Endometrial microvascular endothelial cells (primary cell): Measurements from ENCODE around the gene PPEF1. TPM values are rescaled to one million over a fixed set of nuclear protein-coding genes. Genes with fewer than 3 reads are reported as not detected.
"Not testable (repeated sequence)": the region's sequence is repeated elsewhere in the genome, so short reads cannot be mapped to it uniquely, and the experiment has no call there.

Experiments used
- in situ Hi-C: cut with HindIII; loops from 2 replicates; pipeline ENCODE4 v1.10.0; 2017; ENCODE audit warnings: low sequenced_read_pairs, low pct_unique_long_range_greater_than_20kb; ENCODE audit errors: inconsistent ontology term
- total RNA-seq: library from RNA; depleted of rRNA; stranded (reverse); fragments of >200 nt; gene quantifications from one replicate; pipeline ENCODE4 v1.2.3, GENCODE V29; 2015; ENCODE audit errors: inconsistent ontology term

Gene PPEF1
- total RNA-seq, 1 donor from 2014 or later, result not detected

DNA sequence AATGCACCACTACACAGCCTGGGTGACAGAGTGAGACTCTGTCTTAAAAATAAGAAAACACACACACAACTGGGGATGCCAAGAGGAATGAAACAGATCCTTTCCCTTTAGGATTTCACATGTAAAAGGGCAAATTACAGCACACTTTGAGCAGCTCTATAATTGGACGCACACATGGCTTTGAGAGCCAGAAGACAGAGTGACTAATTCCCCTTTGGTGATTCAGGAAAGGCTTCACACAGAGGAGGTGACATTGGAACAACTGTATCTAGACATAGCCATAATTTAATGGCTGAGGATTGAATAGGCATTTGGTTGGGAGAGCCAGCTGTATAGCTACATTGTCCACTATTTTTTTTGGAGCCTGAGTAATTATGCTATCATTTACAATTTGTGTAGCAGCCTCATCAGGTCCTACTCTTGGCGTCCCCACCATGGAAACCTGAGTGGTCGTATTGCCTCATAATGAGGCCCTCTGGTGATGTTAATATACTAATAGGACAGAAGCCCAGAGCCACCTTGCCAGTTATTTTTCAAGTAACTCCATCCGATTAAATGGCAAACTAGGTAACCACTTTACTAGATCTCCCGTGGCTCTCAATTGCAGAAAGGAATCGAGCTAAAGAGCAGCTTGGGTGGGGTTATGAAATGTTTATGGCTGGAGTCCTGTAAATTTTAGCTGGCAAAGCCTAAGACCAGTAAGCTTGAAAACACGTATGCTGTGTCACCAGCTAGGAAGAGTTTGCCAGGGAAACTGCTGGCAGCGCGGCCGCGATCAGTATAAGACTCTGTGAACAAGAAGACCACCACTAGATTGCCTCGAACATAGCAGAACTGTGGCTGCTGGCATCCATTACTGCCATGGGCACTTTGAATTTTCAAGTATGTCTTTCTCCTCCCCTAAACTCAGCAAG lies 8.5 kb upstream of the PPEF1 start:
- in situ Hi-C loops, result no loop called here

- in situ Hi-C loops, result no loop called here
Measured at GRCh38 chrX:18701621-18702361, 5.7 kb upstream of the PPEF1 start.

- in situ Hi-C loops, result no loop called here
Measured at GRCh38 chrX:18702362-18703195, 4.9 kb upstream of the PPEF1 start.

DNA sequence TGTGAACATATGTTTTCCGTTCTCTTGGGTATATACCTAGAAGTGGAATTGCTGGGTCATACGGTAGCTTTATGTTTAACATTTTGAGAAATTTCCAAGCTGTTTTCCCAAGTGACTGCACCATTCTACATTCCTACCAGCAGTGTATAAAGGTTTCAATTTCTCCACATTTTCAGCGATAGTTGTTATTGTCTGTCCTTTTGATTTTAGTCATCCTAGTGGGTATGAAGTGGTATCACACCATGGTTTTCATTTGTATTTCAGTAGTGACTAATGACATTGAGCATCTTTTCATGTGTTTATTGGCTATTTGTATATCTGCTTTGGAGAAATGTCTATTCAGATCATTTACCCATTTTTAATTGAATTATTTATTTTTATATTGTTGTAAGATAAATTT lies 2.4 kb downstream of the PPEF1 start:
- in situ Hi-C loops, result no loop called here

DNA sequence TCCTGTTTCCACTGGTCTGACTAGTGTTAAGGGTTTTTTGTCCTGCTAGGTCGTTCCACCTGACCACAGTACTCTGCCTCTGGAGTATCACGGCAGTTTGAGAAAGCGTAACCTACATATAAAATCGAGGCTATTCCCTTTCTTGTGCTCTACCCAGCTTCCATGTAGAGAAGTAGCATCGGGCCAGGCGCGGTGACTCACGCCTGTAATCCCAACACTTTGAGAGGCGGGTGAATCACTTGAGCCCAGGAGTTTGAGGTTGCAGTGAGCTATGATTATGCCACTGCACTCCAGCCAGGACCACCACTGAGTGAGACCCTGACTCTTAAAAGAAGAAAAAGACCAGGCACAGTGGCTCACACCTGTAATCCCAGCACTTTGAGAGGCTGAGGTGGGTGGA lies 7.5 kb downstream of the PPEF1 start:
- in situ Hi-C loops, result no loop called here

DNA sequence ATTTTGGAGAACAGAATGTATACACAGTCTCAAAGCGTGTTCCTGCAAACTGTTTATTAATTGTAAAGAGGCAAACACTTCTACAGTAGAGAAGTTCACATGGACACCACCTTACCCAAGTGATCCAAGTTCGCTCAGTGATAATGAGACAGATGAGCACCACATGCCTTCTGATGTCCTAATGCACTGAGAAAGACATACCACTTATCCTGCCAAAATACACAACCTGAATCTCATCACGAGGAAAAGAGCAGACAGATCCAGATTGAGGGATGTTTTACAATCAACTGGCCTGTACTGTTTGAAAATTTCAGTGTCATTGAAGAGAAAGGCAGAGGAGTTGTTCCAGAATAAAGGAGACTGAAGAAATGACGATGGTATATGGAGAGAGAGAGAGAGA lies 12.4 kb downstream of the PPEF1 start:
- in situ Hi-C loops, result no loop called here

DNA sequence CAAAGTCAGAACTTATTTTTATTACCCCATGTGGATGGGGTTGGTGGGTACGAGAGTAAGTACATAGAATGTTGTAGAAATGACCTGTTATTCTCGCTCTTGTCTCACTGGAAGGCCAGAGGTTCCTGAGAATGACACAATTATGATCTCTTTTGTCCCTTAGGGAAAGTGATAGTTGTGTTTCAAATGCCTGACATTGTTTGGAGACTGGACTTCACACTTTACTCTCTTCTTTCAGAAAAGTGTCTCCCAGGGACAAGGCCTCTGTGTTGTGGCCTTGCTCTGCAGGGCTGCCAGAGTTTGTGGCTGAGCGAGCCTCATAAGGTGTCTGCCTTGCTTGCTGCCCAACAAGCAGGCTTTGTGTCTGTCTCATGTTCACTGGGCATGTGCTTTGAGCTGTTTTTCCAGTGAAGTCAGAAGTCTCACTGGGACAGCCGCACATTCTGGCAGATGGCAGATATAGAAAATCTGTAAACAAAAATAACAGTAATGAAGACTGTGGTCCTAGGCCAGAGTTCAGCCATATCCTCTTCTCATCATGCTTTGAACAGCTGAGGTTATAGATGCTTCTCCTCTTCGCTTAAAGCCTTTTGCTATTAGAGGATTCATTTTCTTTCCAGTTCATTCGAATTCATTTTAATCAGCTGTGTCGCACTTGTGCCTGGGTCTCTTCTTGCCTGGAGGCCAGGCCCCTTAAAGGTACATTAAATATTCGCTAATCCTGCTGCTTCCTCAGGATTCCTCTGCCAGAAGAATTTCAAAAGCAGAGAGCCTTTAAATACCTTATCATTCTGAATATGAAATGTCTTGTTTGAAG lies 14.4 kb downstream of the PPEF1 start:
- in situ Hi-C loops, result no loop called here

DNA sequence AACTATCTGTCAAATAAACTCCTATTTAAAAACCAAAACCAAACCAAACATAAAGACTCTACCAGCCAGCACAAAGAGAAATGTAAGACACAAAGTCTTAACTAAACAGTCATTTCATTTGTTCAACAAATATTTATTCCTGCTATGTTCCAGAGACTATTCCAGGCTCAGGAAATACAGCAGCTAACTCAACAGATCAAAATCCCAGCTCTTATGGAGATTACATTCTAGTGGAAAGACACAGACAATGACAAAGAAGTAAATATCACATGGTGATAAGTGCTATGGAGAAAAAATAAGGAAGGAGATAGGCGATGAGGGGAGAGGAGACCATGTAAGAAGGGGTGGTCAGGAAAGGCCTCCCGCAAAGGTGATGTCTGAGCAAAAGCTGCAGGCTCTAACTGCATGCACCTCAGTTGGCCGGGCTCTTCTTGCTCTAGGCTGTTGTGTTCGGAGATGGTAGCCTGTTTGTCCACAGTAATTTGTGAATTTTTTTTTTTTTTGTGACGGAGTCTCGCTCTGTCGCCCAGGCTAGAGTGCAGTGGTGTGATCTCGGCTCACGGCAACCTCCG lies 15.1 kb downstream of the PPEF1 start:
- in situ Hi-C loops, result no loop called here

GRCh38 chrX:18725310-18725943 lies 18.0 kb downstream of the PPEF1 start:
- in situ Hi-C loops, result no loop called here

DNA sequence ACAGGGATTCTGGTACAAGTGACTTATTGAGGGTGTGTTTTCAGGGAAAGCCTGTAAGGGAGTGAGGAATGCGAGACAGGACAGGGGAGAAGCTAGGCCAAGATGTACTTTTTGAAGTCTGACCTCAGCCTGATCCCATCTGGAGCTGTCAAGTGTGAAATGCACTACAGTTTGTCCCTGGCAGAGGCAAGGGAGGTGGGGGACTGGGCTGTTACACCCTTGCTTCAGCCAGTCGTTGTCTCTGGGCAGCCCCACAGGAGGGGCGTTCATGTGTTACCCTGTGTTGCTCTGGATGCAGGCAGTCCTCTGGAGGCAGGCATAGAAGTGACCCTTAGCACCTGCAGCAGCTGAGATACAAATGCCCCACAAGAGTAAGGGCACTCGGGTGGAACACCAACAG lies 25.8 kb downstream of the PPEF1 start:
- in situ Hi-C loops, result no loop called here

DNA sequence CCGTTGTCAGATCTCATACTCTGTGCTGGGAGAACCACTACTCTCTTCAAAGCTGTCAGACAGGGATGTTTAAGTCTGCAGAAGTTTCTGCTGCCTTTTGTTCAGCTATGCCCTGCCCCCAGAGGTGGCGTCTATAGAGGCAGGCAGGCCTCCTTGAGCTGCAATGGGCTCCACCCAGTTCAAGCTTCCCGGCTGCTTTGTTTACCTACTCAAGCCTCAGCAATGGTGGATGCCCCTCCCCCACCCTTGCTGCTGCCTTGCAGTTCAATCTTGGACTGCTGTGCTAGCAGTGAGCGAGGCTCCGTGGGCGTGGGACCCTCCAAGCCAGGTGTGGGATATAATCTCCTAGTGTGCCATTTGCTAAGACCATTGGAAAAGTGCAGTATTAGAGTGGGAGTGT lies 32.2 kb downstream of the PPEF1 start:
- in situ Hi-C loops, result not testable (repeated sequence)

- in situ Hi-C loops, result no loop called here
Measured at GRCh38 chrX:18748499-18748898, 41.1 kb downstream of the PPEF1 start.

GRCh38 chrX:18753631-18754030 lies 46.2 kb downstream of the PPEF1 start:
- in situ Hi-C loops, result no loop called here

DNA sequence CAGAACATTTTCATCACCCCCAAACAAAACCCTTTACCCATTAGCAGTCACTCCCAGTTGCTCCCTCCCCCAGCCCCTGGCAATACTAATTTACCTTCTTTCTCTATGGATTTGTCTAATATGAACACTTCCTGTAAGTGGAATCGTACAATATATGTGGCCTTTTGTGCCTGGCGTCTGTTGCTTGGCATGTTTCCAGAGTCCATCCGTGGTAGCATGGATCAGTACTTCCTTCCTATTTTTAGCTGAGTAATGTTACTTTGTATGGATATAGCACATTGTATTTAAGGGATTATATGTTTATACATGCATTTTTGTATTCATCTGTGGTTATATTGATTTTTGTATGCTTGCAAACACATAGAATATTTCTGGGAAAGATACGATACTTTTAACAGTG lies 48.2 kb downstream of the PPEF1 start:
- in situ Hi-C loops, result no loop called here

GRCh38 chrX:18757956-18758932 lies 50.8 kb downstream of the PPEF1 start:
- in situ Hi-C loops, result no loop called here

DNA sequence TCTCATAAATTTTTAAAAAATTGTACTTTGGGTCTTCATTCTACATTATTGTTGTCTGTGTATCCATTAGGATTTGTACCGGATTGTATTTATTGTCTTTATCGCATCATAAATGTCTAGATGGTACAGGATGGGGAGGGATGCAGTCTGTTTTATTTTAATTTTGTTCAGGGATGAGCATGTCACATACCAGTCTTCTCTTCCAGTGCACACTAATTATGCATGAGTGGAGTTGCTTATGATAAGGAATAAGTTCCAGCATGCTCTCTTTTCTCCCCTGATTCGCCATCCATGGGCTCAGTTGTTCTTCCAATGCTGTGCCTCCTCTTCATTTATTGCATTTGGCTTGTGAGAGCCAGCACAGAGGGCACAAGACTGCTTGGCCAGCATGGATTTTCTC lies 54.3 kb downstream of the PPEF1 start:
- in situ Hi-C loops, result no loop called here

GRCh38 chrX:18763106-18763505 lies 55.7 kb downstream of the PPEF1 start:
- in situ Hi-C loops, result not testable (repeated sequence)
